Testis (tissue), 3 donors: ENCODE measurements around the gene GNGT2. TPM values are rescaled to one million over a fixed set of nuclear protein-coding genes. Genes with fewer than 3 reads are reported as not detected.

Experiments
- DNase-seq: peaks from one replicate; pipeline ENCODE4 v3.0.0-alpha.2; 2019
- H3K27ac ChIP-seq, 2 donors: fragments of 200-600 bp; sonication (generic); one replicate each; pipeline ENCODE4 v1.5.1; 2019
- H3K27me3 ChIP-seq: fragments of 200-600 bp; sonication (generic); one replicate; pipeline ENCODE4 v1.5.1; 2019
- H3K36me3 ChIP-seq: fragments of 200-600 bp; sonication (generic); one replicate; pipeline ENCODE4 v1.5.1; 2017; ENCODE audit warnings: low read depth; ENCODE audit errors: missing control alignments
- H3K4me1 ChIP-seq: fragments of 200-600 bp; sonication (generic); one replicate; pipeline ENCODE4 v1.5.1; 2019
- H3K4me3 ChIP-seq, 2 donors: fragments of 200-600 bp; sonication (generic); one replicate each; pipeline ENCODE4 v1.5.1; 2017 to 2019
- H3K9me3 ChIP-seq: fragments of 200-600 bp; sonication (generic); one replicate; pipeline ENCODE4 v1.5.1; 2017
- POLR2A ChIP-seq: fragments of 450-650 bp; IDR thresholded peaks from one replicate; pipeline ENCODE4 v1.6.1; 2017; ENCODE audit warnings: antibody characterized with exemption, mild to moderate bottlenecking, moderate library complexity
- WGBS, 2 donors: methylation state at CpG; one replicate each; pipeline ENCODE4 v1.1.5; 2018; 5-methylcytosine and 5-hydroxymethylcytosine counted together
- intact Hi-C: fragments of 100-400 bp; cut with DNase I; formaldehyde crosslinking; loops from one replicate; pipeline ENCODE4 v1.15.1; 2023; ENCODE audit warnings: low total_unique reads
- polyA plus RNA-seq: library from polyadenylated mRNA; stranded (reverse); fragments of 350-450 nt; fragmentation: Illumina TruSeq; extraction: RNeasy Lipid Tissue Mini Kit (QIAGEN cat#74804); gene quantifications from one replicate; pipeline ENCODE4 v1.2.3, GENCODE V29; 2014; ENCODE audit warnings: low read depth, low replicate concordance; ENCODE audit not compliant: insufficient read depth
- total RNA-seq, 2 donors: library from RNA; depleted of rRNA; stranded (reverse); fragments of >200 nt; gene quantifications; one replicate each; pipeline ENCODE4 v1.2.3, GENCODE V29; 2016
- TF ChIP-seq, protein P1 (sequence below), 3 experiments: fragments of 450-650 bp in 2 of 3; fragments of 200-600 bp in 1 of 3; sonication (generic) in 1 of 3; IDR thresholded peaks; one replicate each; pipeline ENCODE4 v1.5.1; 2016 to 2019; ENCODE audit warnings: antibody characterized with exemption in 3 of 3, mild to moderate bottlenecking in 2 of 3, moderate library complexity in 1 of 3

GNGT2 gene
- total and polyA plus RNA-seq, 3 donors from 2014 or later, result 0.68 to 2.2 TPM; not detected in 1

GRCh38 chr17:49242813-49243212, 32.4 kb upstream of the GNGT2 start:
- intact Hi-C loops, result no loop called here
- Histone ChIP-seq H3K27me3 (no peaks in the 10 kb centered on the region), H3K9me3 (no peaks in the 10 kb centered on the region), H3K27ac (no peak overlapping the region), H3K4me3 (no peak overlapping the region), H3K4me1 (no peaks in the 10 kb centered on the region), H3K36me3 (no peaks in the 10 kb centered on the region)
- WGBS, 2 donors, result 94 to 98% methylated on average over 5 of the region's 5 CpGs
- no peak for DNase-seq
- no peak for TF ChIP-seq POLR2A
- TF ChIP-seq, protein P1, sequence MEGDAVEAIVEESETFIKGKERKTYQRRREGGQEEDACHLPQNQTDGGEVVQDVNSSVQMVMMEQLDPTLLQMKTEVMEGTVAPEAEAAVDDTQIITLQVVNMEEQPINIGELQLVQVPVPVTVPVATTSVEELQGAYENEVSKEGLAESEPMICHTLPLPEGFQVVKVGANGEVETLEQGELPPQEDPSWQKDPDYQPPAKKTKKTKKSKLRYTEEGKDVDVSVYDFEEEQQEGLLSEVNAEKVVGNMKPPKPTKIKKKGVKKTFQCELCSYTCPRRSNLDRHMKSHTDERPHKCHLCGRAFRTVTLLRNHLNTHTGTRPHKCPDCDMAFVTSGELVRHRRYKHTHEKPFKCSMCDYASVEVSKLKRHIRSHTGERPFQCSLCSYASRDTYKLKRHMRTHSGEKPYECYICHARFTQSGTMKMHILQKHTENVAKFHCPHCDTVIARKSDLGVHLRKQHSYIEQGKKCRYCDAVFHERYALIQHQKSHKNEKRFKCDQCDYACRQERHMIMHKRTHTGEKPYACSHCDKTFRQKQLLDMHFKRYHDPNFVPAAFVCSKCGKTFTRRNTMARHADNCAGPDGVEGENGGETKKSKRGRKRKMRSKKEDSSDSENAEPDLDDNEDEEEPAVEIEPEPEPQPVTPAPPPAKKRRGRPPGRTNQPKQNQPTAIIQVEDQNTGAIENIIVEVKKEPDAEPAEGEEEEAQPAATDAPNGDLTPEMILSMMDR (IDR thresholded peaks at IDR 0.05), result no peak

DNA sequence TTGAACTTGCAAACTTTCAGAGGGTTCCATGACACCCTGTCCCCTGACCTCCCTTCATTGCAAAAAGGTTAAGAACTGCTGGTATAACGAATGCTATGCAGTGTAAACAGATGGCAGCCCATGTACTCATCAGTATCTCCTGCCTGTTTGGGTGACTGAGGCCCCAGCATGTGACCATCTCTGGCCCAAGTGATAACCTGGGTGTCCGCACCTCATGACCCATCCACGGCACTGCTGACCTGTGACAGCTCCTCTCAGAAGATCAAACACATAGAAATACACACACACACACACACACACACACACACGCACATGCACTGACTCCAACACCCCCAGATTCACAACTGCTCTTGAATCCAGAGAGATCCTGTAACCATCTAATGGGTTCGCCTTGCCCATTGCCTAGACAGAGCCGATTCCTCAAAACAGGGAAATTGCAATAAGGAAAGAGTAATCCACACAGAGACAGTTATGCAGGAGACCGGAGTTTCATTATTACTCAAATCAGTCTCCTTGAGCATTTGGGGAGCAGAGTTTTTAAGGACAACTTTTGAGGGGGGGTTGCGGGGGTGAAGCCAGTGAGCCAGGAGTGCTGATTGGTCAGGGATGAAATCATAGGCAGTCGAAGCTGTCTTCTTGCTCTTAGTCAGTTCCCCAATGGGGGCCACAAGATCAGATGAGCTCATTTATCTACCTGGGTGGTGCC, 31.5 kb upstream of the GNGT2 start:
- WGBS, 2 donors, result 82 to 84% methylated on average over 9 of the region's 9 CpGs
- DNase-seq, result no peak
- intact Hi-C loops, result no loop called here
- no peak overlapping the region for H3K27ac ChIP-seq
- TF ChIP-seq, protein P1 (IDR thresholded peaks at IDR 0.05), result no peak
- no peak for TF ChIP-seq POLR2A
- no peaks in the 10 kb centered on the region for H3K4me1 ChIP-seq
- H3K4me3 ChIP-seq, result no peak overlapping the region
- H3K27me3 ChIP-seq, result no peaks in the 10 kb centered on the region
- no peaks in the 10 kb centered on the region for H3K36me3 ChIP-seq
- no peaks in the 10 kb centered on the region for H3K9me3 ChIP-seq

GRCh38 chr17:49241040-49241439, 30.7 kb upstream of the GNGT2 start:
- no peak for DNase-seq
- WGBS, 2 donors, result 86 to 89% methylated on average over 8 of the region's 8 CpGs
- Histone ChIP-seq H3K36me3 (no peaks in the 10 kb centered on the region), H3K9me3 (no peaks in the 10 kb centered on the region), H3K27me3 (no peaks in the 10 kb centered on the region), H3K4me1 (no peaks in the 10 kb centered on the region), H3K27ac (no peak overlapping the region), H3K4me3 (no peak overlapping the region)
- intact Hi-C loops, result no loop called here
- TF ChIP-seq POLR2A, result no peak
- TF ChIP-seq, protein P1 (IDR thresholded peaks at IDR 0.05), result no peak

- intact Hi-C loops, result no loop called here
These were observed 30.2 kb upstream of the GNGT2 start for GRCh38 chr17:49240619-49241018.

More at GRCh38 chr17:49240619-49241018, 30.2 kb upstream of the GNGT2 start:
- no peaks in the 10 kb centered on the region for H3K9me3 ChIP-seq
- no peaks in the 10 kb centered on the region for H3K4me1 ChIP-seq
- no peaks in the 10 kb centered on the region for H3K36me3 ChIP-seq
- TF ChIP-seq POLR2A, result no peak
- TF ChIP-seq, protein P1 (IDR thresholded peaks at IDR 0.05), result no peak
- no peak overlapping the region for H3K4me3 ChIP-seq
- H3K27ac ChIP-seq, result no peak overlapping the region
- H3K27me3 ChIP-seq, result no peaks in the 10 kb centered on the region
- no peak for DNase-seq
- WGBS, 2 donors, result 70 to 83% methylated on average over 1 of the region's 1 CpG
